Measurements from ENCODE around the gene RGS16.

- TF ChIP-seq CTCF (conservative IDR thresholded peaks at IDR 0.05) (no peak), EZH2 (IDR thresholded peaks at IDR 0.05; ENCODE audit: low read depth) (no peak)
Measured at GRCh38 chr1:182552527-182552926, 51.7 kb downstream of the RGS16 start.
